ACC112 (cell line): ENCODE results near the gene KNL1.
"Not testable (repeated sequence)": the region's sequence is repeated elsewhere in the genome, so short reads cannot be mapped to it uniquely, and the experiment has no call there.

Source experiments
- H2AFZ ChIP-seq: fragments of 200-600 bp; sonication (generic); one replicate; pipeline ENCODE4 v1.6.0; 2017; ENCODE audit warnings: antibody characterized with exemption, low read length; ENCODE audit not compliant: unreplicated experiment
- H3K27ac ChIP-seq: fragments of 200-600 bp; sonication (generic); 2 replicates; pipeline ENCODE4 v1.5.1; 2014; ENCODE audit warnings: low read depth, mild to moderate bottlenecking, antibody characterized with exemption, low read length, moderate library complexity
- H3K27me3 ChIP-seq: fragments of 200-600 bp; sonication (generic); 2 replicates; pipeline ENCODE4 v1.6.1; 2014; ENCODE audit warnings: mild to moderate bottlenecking, antibody characterized with exemption, low read length, moderate library complexity, mixed read lengths; ENCODE audit not compliant: insufficient read depth
- H3K36me3 ChIP-seq: fragments of 200-600 bp; sonication (generic); 2 replicates; pipeline ENCODE4 v1.6.1; 2016; ENCODE audit warnings: mild to moderate bottlenecking, antibody characterized with exemption, low read length, moderate library complexity, mixed read lengths; ENCODE audit not compliant: insufficient read depth
- H3K4me1 ChIP-seq: fragments of 200-600 bp; sonication (generic); one replicate; pipeline ENCODE4 v1.6.1; 2016; ENCODE audit warnings: low read length, mixed read lengths; ENCODE audit not compliant: insufficient read depth, unreplicated experiment, control insufficient read depth
- H3K4me3 ChIP-seq: fragments of 200-600 bp; sonication (generic); 2 replicates; pipeline ENCODE4 v1.5.1; 2014; ENCODE audit warnings: mild to moderate bottlenecking, low read depth, low read length
- H3K79me2 ChIP-seq: fragments of 200-600 bp; sonication (generic); one replicate; pipeline ENCODE4 v1.6.0; 2016; ENCODE audit warnings: low read length; ENCODE audit not compliant: control insufficient read depth, unreplicated experiment, insufficient read depth

Gene KNL1

GRCh38 chr15:40564591-40565332 lies 29.3 kb upstream of the KNL1 start, which contains the start of gene CCDC32:
TSS of gene CCDC32 (minus strand) at chr15:40565042. CDS start at chr15:40563015, 2,027 bp downstream.
- Histone ChIP-seq H3K27me3 (no peaks in the 10 kb centered on the region), H3K27ac (peak within 1 kb of the TSS; percentile 66), H3K79me2 (peaks cover 18% of the 10 kb centered on the region), H3K4me1 (peaks cover 4% of the 10 kb centered on the region), H3K36me3 (no peaks in the 10 kb centered on the region), H2AFZ (peak within 1 kb of the TSS; percentile 90), H3K4me3 (peak within 1 kb of the TSS; percentile 89)

- peaks cover 26% of the 10 kb centered on the region for H3K79me2 ChIP-seq
- H3K27me3 ChIP-seq: no peaks in the 10 kb centered on the region
- H2AFZ ChIP-seq: peak overlapping the region; percentile 90
- H3K4me1 ChIP-seq: peaks cover 10% of the 10 kb centered on the region
- H3K4me3 ChIP-seq: peak overlapping the region; percentile 89
- no peaks in the 10 kb centered on the region for H3K36me3 ChIP-seq
- no peak overlapping the region for H3K27ac ChIP-seq
Observed at GRCh38 chr15:40565333-40566238, 28.5 kb upstream of the KNL1 start.

- peaks cover 34% of the 10 kb centered on the region for H3K79me2 ChIP-seq
- H3K4me3 ChIP-seq: no peak overlapping the region; the same call in 1 of the 2 replicates
- no peak overlapping the region for H3K27ac ChIP-seq
- H2AFZ ChIP-seq: peak overlapping the region; percentile 69
- peaks cover 12% of the 10 kb centered on the region for H3K4me1 ChIP-seq
- H3K27me3 ChIP-seq: no peaks in the 10 kb centered on the region
- H3K36me3 ChIP-seq: no peaks in the 10 kb centered on the region
Observed at GRCh38 chr15:40567111-40567510, 26.9 kb upstream of the KNL1 start.

- peak within 1 kb of the TSS; percentile 44; the same call in 1 of the 2 replicates for H3K27ac ChIP-seq
- H3K27me3 ChIP-seq: no peaks in the 10 kb centered on the region
- no peaks in the 10 kb centered on the region for H3K36me3 ChIP-seq
- peaks cover 8% of the 10 kb centered on the region for H3K4me1 ChIP-seq
- H2AFZ ChIP-seq: peak within 1 kb of the TSS; percentile 86
- peak within 1 kb of the TSS; percentile 80 for H3K4me3 ChIP-seq
- H3K79me2 ChIP-seq: peaks cover 23% of the 10 kb centered on the region
Observed at GRCh38 chr15:40569129-40569953, 24.7 kb upstream of the KNL1 start, which contains the start of gene RPUSD2. TSS of gene RPUSD2 (plus strand) at chr15:40569299. CDS start at chr15:40569338, 39 bp downstream.

- H3K4me3 ChIP-seq: no peak overlapping the region
- no peak overlapping the region for H2AFZ ChIP-seq
- H3K27ac ChIP-seq: no peak overlapping the region
- 0 out of 2 replicates have a peak, but pooled peaks cover 2% of the 10 kb centered on the region for H3K36me3 ChIP-seq
- H3K4me1 ChIP-seq: peaks cover 7% of the 10 kb centered on the region
- peaks cover 12% of the 10 kb centered on the region for H3K79me2 ChIP-seq
- no peaks in the 10 kb centered on the region for H3K27me3 ChIP-seq
Observed at GRCh38 chr15:40575113-40575512, 18.9 kb upstream of the KNL1 start.

GRCh38 chr15:40576914-40577313 lies 17.1 kb upstream of the KNL1 start:
- H3K4me1 ChIP-seq, H3K4me3 ChIP-seq: not testable (repeated sequence)

GRCh38 chr15:40578892-40579291 lies 15.2 kb upstream of the KNL1 start:
- Histone ChIP-seq H3K27me3 (no peaks in the 10 kb centered on the region), H3K4me3 (no peak overlapping the region), H2AFZ (no peak overlapping the region)

More at GRCh38 chr15:40576914-40577313, 17.1 kb upstream of the KNL1 start:
- not testable (repeated sequence) for H3K27me3 ChIP-seq, H3K79me2 ChIP-seq, H3K36me3 ChIP-seq, H2AFZ ChIP-seq, H3K27ac ChIP-seq

GRCh38 chr15:40581796-40582195 lies 12.3 kb upstream of the KNL1 start:
- not testable (repeated sequence) for H3K27me3 ChIP-seq, H3K36me3 ChIP-seq, H2AFZ ChIP-seq, H3K79me2 ChIP-seq, H3K4me3 ChIP-seq, H3K4me1 ChIP-seq, H3K27ac ChIP-seq

More at GRCh38 chr15:40578892-40579291, 15.2 kb upstream of the KNL1 start:
- Histone ChIP-seq H3K27ac (no peak overlapping the region), H3K4me1 (no peaks in the 10 kb centered on the region), H3K36me3 (0 out of 2 replicates have a peak, but pooled peaks cover 2% of the 10 kb centered on the region), H3K79me2 (no peaks in the 10 kb centered on the region)

- Histone ChIP-seq H3K27ac (peak overlapping the region; percentile 33; the same call in 1 of the 2 replicates), H2AFZ (peak overlapping the region; percentile 99), H3K4me1 (no peaks in the 10 kb centered on the region), H3K36me3 (no peaks in the 10 kb centered on the region), H3K4me3 (peak overlapping the region; percentile 76), H3K79me2 (no peaks in the 10 kb centered on the region), H3K27me3 (no peaks in the 10 kb centered on the region)
Observed at GRCh38 chr15:40582726-40583246, 11.3 kb upstream of the KNL1 start.

GRCh38 chr15:40584191-40584590 lies 9.9 kb upstream of the KNL1 start:
- no peak overlapping the region for H3K4me3 ChIP-seq
- H3K4me1 ChIP-seq: no peaks in the 10 kb centered on the region
- H3K79me2 ChIP-seq: no peaks in the 10 kb centered on the region
- no peaks in the 10 kb centered on the region for H3K36me3 ChIP-seq
- no peak overlapping the region for H2AFZ ChIP-seq
- H3K27ac ChIP-seq: no peak overlapping the region
- H3K27me3 ChIP-seq: no peaks in the 10 kb centered on the region
